CD14-positive monocyte (primary cell): ENCODE data around the gene SMG6. TPM values are rescaled to one million over a fixed set of nuclear protein-coding genes. Genes with fewer than 3 reads are reported as not detected.

Source experiments
- DNase-seq, 3 donors: peaks; one replicate each; pipeline ENCODE4 v3.0.0-alpha.2; 2011 to 2022
- H2AFZ ChIP-seq: 2 replicates; pipeline ENCODE4 v1.6.0; 2012; ENCODE audit warnings: mild to moderate bottlenecking, low read depth, low read length, inconsistent platforms; ENCODE audit not compliant: insufficient read depth, poor library complexity, severe bottlenecking
- H3K27ac ChIP-seq, 2 donors: 1 replicate in 1 of 2; 2 replicates in 1 of 2; pipeline ENCODE4 v1.5.1; 2012 to 2013; ENCODE audit warnings: low read length in 2 of 2, control low read depth in 1 of 2, inconsistent platforms in 1 of 2, low read depth in 1 of 2, mild to moderate bottlenecking in 1 of 2
- H3K27me3 ChIP-seq, 2 donors: one replicate each; pipeline versions ENCODE4 v1.6.0 to v1.6.1; 2011 to 2013; ENCODE audit warnings: low read length in 2 of 2; ENCODE audit not compliant: control insufficient read depth in 2 of 2, insufficient read depth in 2 of 2
- H3K36me3 ChIP-seq, 2 donors: replicated peaks in 1 of 2; 1 replicate in 1 of 2; 2 replicates in 1 of 2; pipeline versions ENCODE4 v1.5.1 to v1.6.1; 2012 to 2013; ENCODE audit warnings: low read length in 2 of 2, control low read depth in 1 of 2, inconsistent platforms in 1 of 2, mild to moderate bottlenecking in 1 of 2; ENCODE audit not compliant: insufficient read depth in 2 of 2, control insufficient read depth in 1 of 2
- H3K4me1 ChIP-seq, 2 donors: 1 replicate in 1 of 2; 2 replicates in 1 of 2; pipeline versions ENCODE4 v1.5.1 to v1.6.1; 2012 to 2013; ENCODE audit warnings: low read length in 2 of 2, control low read depth in 1 of 2, inconsistent platforms in 1 of 2, mild to moderate bottlenecking in 1 of 2, moderate library complexity in 1 of 2; ENCODE audit not compliant: insufficient read depth in 2 of 2, control insufficient read depth in 1 of 2
- H3K4me2 ChIP-seq: replicated peaks from 2 replicates; pipeline ENCODE3; 2012; ENCODE audit warnings: low read length, moderate library complexity, mild to moderate bottlenecking; ENCODE audit not compliant: poor library complexity, severe bottlenecking; ENCODE audit errors: extremely low read depth
- H3K4me3 ChIP-seq, 3 experiments: fragments of 200-600 bp in 1 of 3; sonication (generic) in 1 of 3; replicated peaks in 1 of 3; 1 replicate in 2 of 3; 2 replicates in 1 of 3; pipeline ENCODE4 v1.5.1; 2011 to 2013; ENCODE audit warnings: low read length in 3 of 3, mild to moderate bottlenecking in 3 of 3, control low read depth in 2 of 3, low read depth in 2 of 3, inconsistent platforms in 1 of 3, moderate library complexity in 1 of 3
- H3K79me2 ChIP-seq: 2 replicates; pipeline ENCODE4 v1.6.0; 2012; ENCODE audit warnings: mild to moderate bottlenecking, control low read depth, inconsistent platforms, low read length, moderate library complexity; ENCODE audit not compliant: insufficient read depth
- H3K9ac ChIP-seq: 2 replicates; pipeline ENCODE4 v1.6.0; 2017; ENCODE audit warnings: low read length, mild to moderate bottlenecking; ENCODE audit not compliant: insufficient read depth, poor library complexity, severe bottlenecking
- H3K9me3 ChIP-seq, 2 donors: replicated peaks in 1 of 2; 1 replicate in 1 of 2; 2 replicates in 1 of 2; pipeline versions ENCODE4 v1.5.1 to v1.6.1; 2012 to 2013; ENCODE audit warnings: low read length in 2 of 2, control low read depth in 1 of 2; ENCODE audit not compliant: control insufficient read depth in 1 of 2, insufficient read depth in 1 of 2
- H4K20me1 ChIP-seq: 2 replicates; pipeline ENCODE4 v1.6.0; 2012; ENCODE audit warnings: mild to moderate bottlenecking, low read length, control low read depth, moderate library complexity; ENCODE audit not compliant: insufficient read depth
- H3K27ac Mint-ChIP-seq, 7 donors: one replicate each; pipeline ENCODE4 v1.8.0; 2020; ENCODE audit warnings: mild to moderate bottlenecking in 7 of 7, mixed read lengths in 7 of 7, moderate library complexity in 6 of 7, inconsistent platforms in 2 of 7
- H3K27me3 Mint-ChIP-seq, 3 donors: one replicate each; pipeline ENCODE4 v1.8.0; 2021 to 2022; ENCODE audit warnings: low read depth in 3 of 3, mild to moderate bottlenecking in 3 of 3, mixed read lengths in 3 of 3, moderate library complexity in 3 of 3, inconsistent platforms in 1 of 3
- H3K36me3 Mint-ChIP-seq, 2 donors: one replicate each; pipeline ENCODE4 v1.8.0; 2020; ENCODE audit warnings: mixed read lengths in 2 of 2, inconsistent platforms in 1 of 2, mild to moderate bottlenecking in 1 of 2
- H3K4me1 Mint-ChIP-seq: one replicate; pipeline ENCODE4 v1.8.0; 2020; ENCODE audit warnings: mild to moderate bottlenecking, mixed read lengths
- H3K4me3 Mint-ChIP-seq, 2 donors: one replicate each; pipeline ENCODE4 v1.8.0; 2020; ENCODE audit warnings: mild to moderate bottlenecking in 2 of 2, mixed read lengths in 2 of 2, moderate library complexity in 1 of 2
- H3K9me3 Mint-ChIP-seq, 7 donors: one replicate each; pipeline ENCODE4 v1.8.0; 2020 to 2022; ENCODE audit warnings: mixed read lengths in 7 of 7, mild to moderate bottlenecking in 6 of 7, moderate library complexity in 6 of 7, inconsistent platforms in 2 of 7
- WGBS: methylation state at CpG from one replicate; pipeline ENCODE4 v1.1.5; 2013; ENCODE audit warnings: missing lambda C conversion rate; ENCODE audit not compliant: insufficient coverage; 5-methylcytosine and 5-hydroxymethylcytosine counted together
- intact Hi-C, 2 donors: fragments of 100-400 bp; cut with micrococcal nuclease; formaldehyde crosslinking; loops; one replicate each; pipeline versions ENCODE4 v1.15.0 to v1.15.1; 2023
- polyA plus RNA-seq, 3 donors: library from polyadenylated mRNA; depleted of rRNA in 1 of 3; unstranded in 2 of 3; stranded (reverse) in 1 of 3; fragments of 300-500 nt in 2 of 3; fragments of >200 nt in 1 of 3; fragmentation: Illumina TruSeq in 2 of 3; gene quantifications; 1 replicate in 2 of 3; 2 replicates in 1 of 3; pipeline ENCODE4 v1.2.3, GENCODE V29; 2012 to 2021
- TF ChIP-seq, protein P1 (sequence below): fragments of 200-600 bp; IDR thresholded peaks from one replicate; pipeline ENCODE4 v1.8.0; 2022; ENCODE audit warnings: antibody characterized with exemption, mild to moderate bottlenecking

Gene SMG6
- polyA plus RNA-seq, 3 donors = 0.67 to 7.1 (median 1.1) TPM

GRCh38 chr17:2304931-2305330 lies 1.3 kb upstream of the SMG6 start:
- Histone ChIP-seq H3K36me3 (peaks cover 4 to 5% of the 10 kb centered on the region in 2 donors), H3K9ac (no peak overlapping the region), H3K9me3 (no peaks in the 10 kb centered on the region), H3K27ac (peak overlapping the region in 1 of 2 donors; percentile 0), H3K27me3 (no peaks in the 10 kb centered on the region), H3K4me1 (peaks cover 14 to 27% of the 10 kb centered on the region in 2 donors), H3K79me2 (peaks cover 27% of the 10 kb centered on the region), H4K20me1 (peaks cover 6% of the 10 kb centered on the region), H3K4me2 (no peak overlapping the region), H3K4me3 (no peak overlapping the region), H2AFZ (no peak overlapping the region)
- Mint-ChIP-seq H3K27ac (peak overlapping the region in 6 of 7 donors; percentile 9 to 85 (median 74)), H3K4me1 (peaks cover 26% of the 10 kb centered on the region), H3K4me3 (no peak overlapping the region), H3K36me3 (peaks cover 10 to 13% of the 10 kb centered on the region in 2 donors), H3K9me3 (no peaks in the 10 kb centered on the region), H3K27me3 (peaks cover 0 to 2% (median 1%) of the 10 kb centered on the region in 3 donors)
- DNase-seq = peak; percentile 11 to 37 (median 22)
- intact Hi-C loops = loop anchor here in 1 of 2 donors (5.0 kb wide), 1 partner anchor 32 kb away; the partner anchor contains the start of genes SGSM2 and TSR1
- no CpG with 5 or more reads among the region's 4 CpGs for WGBS
- TF ChIP-seq, protein P1, sequence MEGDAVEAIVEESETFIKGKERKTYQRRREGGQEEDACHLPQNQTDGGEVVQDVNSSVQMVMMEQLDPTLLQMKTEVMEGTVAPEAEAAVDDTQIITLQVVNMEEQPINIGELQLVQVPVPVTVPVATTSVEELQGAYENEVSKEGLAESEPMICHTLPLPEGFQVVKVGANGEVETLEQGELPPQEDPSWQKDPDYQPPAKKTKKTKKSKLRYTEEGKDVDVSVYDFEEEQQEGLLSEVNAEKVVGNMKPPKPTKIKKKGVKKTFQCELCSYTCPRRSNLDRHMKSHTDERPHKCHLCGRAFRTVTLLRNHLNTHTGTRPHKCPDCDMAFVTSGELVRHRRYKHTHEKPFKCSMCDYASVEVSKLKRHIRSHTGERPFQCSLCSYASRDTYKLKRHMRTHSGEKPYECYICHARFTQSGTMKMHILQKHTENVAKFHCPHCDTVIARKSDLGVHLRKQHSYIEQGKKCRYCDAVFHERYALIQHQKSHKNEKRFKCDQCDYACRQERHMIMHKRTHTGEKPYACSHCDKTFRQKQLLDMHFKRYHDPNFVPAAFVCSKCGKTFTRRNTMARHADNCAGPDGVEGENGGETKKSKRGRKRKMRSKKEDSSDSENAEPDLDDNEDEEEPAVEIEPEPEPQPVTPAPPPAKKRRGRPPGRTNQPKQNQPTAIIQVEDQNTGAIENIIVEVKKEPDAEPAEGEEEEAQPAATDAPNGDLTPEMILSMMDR = no peak

GRCh38 chr17:2302778-2303203 lies 794 bp downstream of the SMG6 start:
- H3K79me2 ChIP-seq = peaks cover 27% of the 10 kb centered on the region
- no CpG with 5 or more reads among the region's 12 CpGs for WGBS
- intact Hi-C loops = loop anchor here in 1 of 2 donors (5.0 kb wide), 1 partner anchor 35 kb away; the partner anchor contains the start of genes SGSM2 and TSR1

More at GRCh38 chr17:2302778-2303203, 794 bp downstream of the SMG6 start:
- peaks cover 0 to 2% (median 1%) of the 10 kb centered on the region in 3 donors for H3K27me3 Mint-ChIP-seq
- H2AFZ ChIP-seq = peak overlapping the region; percentile 95
- TF ChIP-seq, protein P1 = no peak
- H3K4me1 ChIP-seq = peaks cover 14 to 27% of the 10 kb centered on the region in 2 donors
- H3K36me3 ChIP-seq = peaks cover 18 to 24% of the 10 kb centered on the region in 2 donors
- H3K27me3 ChIP-seq = no peaks in the 10 kb centered on the region
- peak overlapping the region; percentile 89 for H3K9ac ChIP-seq
- peaks cover 6% of the 10 kb centered on the region for H4K20me1 ChIP-seq
- H3K4me3 ChIP-seq = peak overlapping the region; percentile 76 to 97 (median 95)
- H3K4me3 Mint-ChIP-seq = peak overlapping the region; percentile 85 to 89
- H3K27ac ChIP-seq = peak overlapping the region; percentile 34 to 86
- DNase-seq = peak in 1 of 3 donors; percentile 5
- H3K9me3 Mint-ChIP-seq = no peaks in the 10 kb centered on the region
- no peaks in the 10 kb centered on the region for H3K9me3 ChIP-seq
- H3K4me1 Mint-ChIP-seq = peaks cover 26% of the 10 kb centered on the region
- H3K36me3 Mint-ChIP-seq = peaks cover 28 to 29% of the 10 kb centered on the region in 2 donors
- H3K27ac Mint-ChIP-seq = peak overlapping the region; percentile 37 to 87 (median 67)
- H3K4me2 ChIP-seq = peak overlapping the region; percentile 91
